Measurements from ENCODE around the gene RIN3.
A peak's percentile ranks its signal among the peaks of the same experiment; 100 is the strongest.

RIN3 gene

GRCh38 chr14:92513204-92513965 is at the start of gene RIN3:
TSS of gene RIN3 (plus strand) at chr14:92513781. CDS start at chr14:92513933, 152 bp downstream.
- POLR2A ChIA-PET: interaction anchor here (1.3 kb wide), 1 partner anchor 8 kb away, joined by 4 read pairs; no protein-coding TSS in a partner anchor
- CTCF ChIA-PET: no interaction called here
- DNase-seq (ENCODE audit: extremely low spot score): peak; percentile 71
- TF ChIP-seq FOXM1 (IDR thresholded peaks at IDR 0.05; ENCODE audit: borderline replicate concordance) (peak; percentile 6; the same call in 1 of the 2 replicates), LEF1 (IDR thresholded peaks at IDR 0.05; ENCODE audit: borderline replicate concordance) (no peak), L3MBTL2 (conservative IDR thresholded peaks at IDR 0.05) (peak; percentile 56), SUZ12 (IDR thresholded peaks at IDR 0.05) (no peak), FOXA1 (IDR thresholded peaks at IDR 0.05) (no peak), PKNOX1 (IDR thresholded peaks at IDR 0.05) (no peak)

DNA sequence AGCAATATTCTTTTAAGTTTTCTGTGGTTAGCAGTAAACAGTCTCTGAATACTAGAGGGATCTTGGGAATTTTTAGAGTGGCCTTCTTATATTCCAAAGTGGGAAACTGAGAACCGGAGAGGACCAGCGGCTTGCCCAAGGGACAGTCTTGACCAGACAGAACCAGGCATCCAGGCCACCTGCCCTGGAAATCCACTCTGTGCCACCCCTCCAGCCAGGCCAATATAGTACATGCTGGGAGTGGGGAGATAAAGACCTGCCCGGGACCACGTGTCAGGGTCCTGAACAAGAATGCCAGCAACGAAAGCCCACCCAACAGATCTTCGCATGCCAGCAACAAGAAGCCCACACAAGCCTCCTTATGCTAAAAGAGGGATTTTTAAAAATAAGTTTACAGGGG is 49.4 kb upstream of the RIN3 start:
- TF ChIP-seq FOXK2 (IDR thresholded peaks at IDR 0.05): no peak
- no peak for TF ChIP-seq HDGF (IDR thresholded peaks at IDR 0.05; ENCODE audit: borderline replicate concordance)
- no peak for TF ChIP-seq FOXA1 (IDR thresholded peaks at IDR 0.05)
- no peak for TF ChIP-seq SUZ12 (IDR thresholded peaks at IDR 0.05)
- ChIA-PET POLR2A (no interaction called here), CTCF (no interaction called here)
- no peak for DNase-seq (ENCODE audit: extremely low spot score)

DNA sequence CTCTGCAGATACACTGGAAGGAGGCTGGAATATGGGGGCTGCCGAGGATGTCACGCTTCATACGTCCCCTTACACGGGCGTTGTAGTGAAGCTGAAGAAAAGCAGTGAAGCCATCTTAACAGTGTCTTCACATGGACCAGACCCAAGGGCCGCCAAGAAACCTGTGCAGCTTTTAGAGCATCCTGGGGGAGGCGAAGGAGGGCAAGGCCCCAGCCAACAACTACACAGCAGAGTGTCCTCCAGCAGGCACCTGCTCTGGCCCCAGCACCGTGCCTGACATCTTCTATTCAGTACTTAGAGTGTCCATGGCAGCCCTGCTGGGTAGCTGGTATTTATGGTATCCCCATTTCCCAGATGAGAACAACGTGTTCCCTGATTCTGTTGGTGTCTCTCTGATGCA is 48.9 kb upstream of the RIN3 start:
- no peak for TF ChIP-seq SP1 (IDR thresholded peaks at IDR 0.05)
- TF ChIP-seq CTBP1 (IDR thresholded peaks at IDR 0.05; ENCODE audit: borderline replicate concordance): no peak
- no peak for TF ChIP-seq TARDBP (IDR thresholded peaks at IDR 0.05)
- no peak for TF ChIP-seq ARNT (IDR thresholded peaks at IDR 0.05)
- no peak for TF ChIP-seq FOXM1 (IDR thresholded peaks at IDR 0.05; ENCODE audit: borderline replicate concordance)
- TF ChIP-seq FOXA1 (IDR thresholded peaks at IDR 0.05): no peak
- TF ChIP-seq BHLHE40 (IDR thresholded peaks at IDR 0.05; ENCODE audit: borderline replicate concordance): no peak
- no peak for TF ChIP-seq ZNF384 (IDR thresholded peaks at IDR 0.05)
- CTCF ChIA-PET: no interaction called here
- DNase-seq (ENCODE audit: extremely low spot score): no peak
- POLR2A ChIA-PET: no interaction called here

DNA sequence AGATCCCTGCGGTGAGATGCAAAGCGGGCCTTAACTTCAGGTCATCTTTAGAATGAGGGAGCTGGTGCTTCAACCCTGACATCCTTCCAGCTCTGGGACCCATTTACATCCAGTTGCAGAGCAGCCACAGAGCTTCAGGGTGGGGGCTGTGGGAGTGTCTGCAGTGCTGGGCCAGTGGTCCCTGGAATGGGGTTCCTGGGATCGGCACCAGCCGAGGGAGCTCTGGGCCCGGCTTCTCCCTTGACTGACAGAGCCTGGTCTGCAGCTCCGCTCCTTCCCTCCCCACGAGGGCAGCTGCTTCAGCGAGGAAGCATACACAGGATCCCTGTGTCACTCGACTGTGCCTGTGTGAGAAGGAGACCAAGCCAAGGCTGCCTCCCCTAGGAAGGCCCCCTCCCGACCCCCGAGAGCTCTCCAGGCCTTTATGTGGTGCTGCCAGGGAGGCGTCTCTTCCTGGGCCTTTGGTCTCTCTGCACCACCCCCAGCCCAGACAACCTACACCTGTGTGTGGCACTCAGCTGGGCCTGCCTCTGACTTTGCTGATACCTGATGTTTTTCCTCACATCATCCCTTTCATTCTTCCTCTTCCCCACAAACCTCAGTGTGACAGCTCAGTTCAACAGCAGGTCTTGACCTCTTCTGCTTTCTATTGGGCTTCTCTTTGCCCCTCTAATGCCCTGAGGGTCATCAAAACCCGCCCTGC is 48.1 kb upstream of the RIN3 start:
- TF ChIP-seq TARDBP (IDR thresholded peaks at IDR 0.05) (no peak), ARNT (IDR thresholded peaks at IDR 0.05) (no peak), FOXK2 (IDR thresholded peaks at IDR 0.05) (no peak), BHLHE40 (IDR thresholded peaks at IDR 0.05; ENCODE audit: borderline replicate concordance) (no peak), PKNOX1 (IDR thresholded peaks at IDR 0.05) (no peak), LEF1 (IDR thresholded peaks at IDR 0.05; ENCODE audit: borderline replicate concordance) (no peak), L3MBTL2 (conservative IDR thresholded peaks at IDR 0.05) (no peak)
- CTCF ChIA-PET: no interaction called here
- DNase-seq (ENCODE audit: extremely low spot score): no peak
- POLR2A ChIA-PET: no interaction called here

- no peak for DNase-seq (ENCODE audit: extremely low spot score)
- TF ChIP-seq L3MBTL2 (conservative IDR thresholded peaks at IDR 0.05) (no peak), CTBP1 (IDR thresholded peaks at IDR 0.05; ENCODE audit: borderline replicate concordance) (no peak), ZNF384 (IDR thresholded peaks at IDR 0.05) (no peak), FOXM1 (IDR thresholded peaks at IDR 0.05; ENCODE audit: borderline replicate concordance) (no peak), ELF4 (IDR thresholded peaks at IDR 0.05) (no peak), SP1 (IDR thresholded peaks at IDR 0.05) (no peak), LEF1 (IDR thresholded peaks at IDR 0.05; ENCODE audit: borderline replicate concordance) (no peak), HDGF (IDR thresholded peaks at IDR 0.05; ENCODE audit: borderline replicate concordance) (no peak), FOXK2 (IDR thresholded peaks at IDR 0.05) (no peak), ARNT (IDR thresholded peaks at IDR 0.05) (no peak), TARDBP (IDR thresholded peaks at IDR 0.05) (no peak), BHLHE40 (IDR thresholded peaks at IDR 0.05; ENCODE audit: borderline replicate concordance) (no peak), FOXA1 (IDR thresholded peaks at IDR 0.05) (no peak), NFRKB (IDR thresholded peaks at IDR 0.05) (no peak), PKNOX1 (IDR thresholded peaks at IDR 0.05) (no peak), SUZ12 (IDR thresholded peaks at IDR 0.05) (no peak)
- ChIA-PET POLR2A (no interaction called here), CTCF (no interaction called here)
Observed at GRCh38 chr14:92466059-92466458, 47.5 kb upstream of the RIN3 start.

- no peak for DNase-seq (ENCODE audit: extremely low spot score)
- TF ChIP-seq SP1 (IDR thresholded peaks at IDR 0.05): no peak
- TF ChIP-seq TARDBP (IDR thresholded peaks at IDR 0.05): no peak
- TF ChIP-seq ARNT (IDR thresholded peaks at IDR 0.05): no peak
- TF ChIP-seq NFRKB (IDR thresholded peaks at IDR 0.05): no peak
- CTCF ChIA-PET: no interaction called here
- POLR2A ChIA-PET: no interaction called here
Observed at GRCh38 chr14:92469515-92469914, 44.1 kb upstream of the RIN3 start.

DNA sequence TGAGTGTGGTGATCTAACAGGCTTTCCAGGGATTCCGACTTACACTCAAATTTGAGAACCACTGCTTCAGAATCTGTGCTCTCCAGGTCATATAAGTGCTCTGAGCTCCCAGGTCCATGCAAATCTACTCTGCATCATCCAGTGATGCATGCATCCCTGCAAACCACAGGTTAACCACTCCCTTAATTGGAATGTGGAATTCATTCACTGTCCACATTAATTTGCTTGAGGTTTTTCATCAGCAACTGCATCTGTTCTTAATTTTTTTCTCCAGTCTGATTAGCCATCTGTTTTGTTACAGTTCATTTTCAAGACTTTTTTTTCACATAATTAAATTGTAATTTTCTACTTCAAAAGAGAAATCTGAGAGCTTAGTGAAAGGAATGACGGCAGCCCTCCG is 43.4 kb upstream of the RIN3 start:
- no peak for DNase-seq (ENCODE audit: extremely low spot score)
- ChIA-PET CTCF (no interaction called here), POLR2A (no interaction called here)
- TF ChIP-seq HDGF (IDR thresholded peaks at IDR 0.05; ENCODE audit: borderline replicate concordance) (no peak), TARDBP (IDR thresholded peaks at IDR 0.05) (no peak)
